Measurements from ENCODE around the gene CCR8.

- no peak for TF ChIP-seq CTCF (IDR thresholded peaks at IDR 0.05)
- no peak for TF ChIP-seq EZH2 (IDR thresholded peaks at IDR 0.05)
These were observed 15.3 kb downstream of the CCR8 start for GRCh38 chr3:39344746-39345344.
